GM18867 (cell line): ENCODE data around the gene OR7C1.
"Not testable (repeated sequence)": the region's sequence is repeated elsewhere in the genome, so short reads cannot be mapped to it uniquely, and the experiment has no call there.

Experiments used
- ATAC-seq: cut with Tn5 transposase; IDR thresholded peaks from one replicate; pipeline ENCODE4 v1.9.1; 2021; ENCODE audit warnings: mild to moderate bottlenecking, moderate library complexity; ENCODE audit not compliant: unreplicated experiment

The OR7C1 gene

DNA sequence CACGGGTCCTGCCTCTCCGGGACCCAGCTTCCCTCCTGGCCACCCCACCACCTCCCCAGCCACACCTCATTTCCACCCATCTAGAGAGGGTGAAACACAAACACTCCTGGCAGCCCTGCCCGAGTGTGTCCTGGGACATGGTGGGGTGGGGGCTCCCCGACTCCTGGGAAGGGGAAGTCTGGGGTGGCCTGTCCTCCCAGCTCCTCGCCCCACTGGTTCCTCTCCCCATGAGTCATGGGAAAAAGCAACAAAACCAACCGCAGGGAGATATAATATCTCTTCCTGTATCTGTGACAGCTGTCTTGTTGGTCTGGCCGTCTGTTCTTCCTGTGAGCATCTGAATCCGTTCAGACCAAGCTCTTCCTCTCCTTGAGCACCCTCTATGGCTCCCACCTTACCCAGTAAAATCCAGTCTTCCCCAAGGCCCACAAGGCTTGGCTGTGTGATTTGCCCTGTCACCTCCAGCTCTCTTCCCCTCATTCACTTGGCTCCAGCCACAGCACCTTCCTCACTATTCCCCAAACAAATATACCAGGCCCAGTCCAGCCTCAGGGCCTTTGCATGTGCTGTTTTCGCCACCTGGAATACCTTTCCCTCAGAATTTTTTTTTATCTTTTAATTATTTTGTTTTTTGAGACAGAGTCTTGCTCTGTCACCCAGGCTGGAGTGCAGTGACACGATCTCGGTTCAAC lies 49.7 kb downstream of the OR7C1 start:
- ATAC-seq: not testable (repeated sequence)

GRCh38 chr19:14784730-14785101 lies 50.3 kb downstream of the OR7C1 start:
- not testable (repeated sequence) for ATAC-seq

GRCh38 chr19:14783410-14783998 lies 51.5 kb downstream of the OR7C1 start:
- not testable (repeated sequence) for ATAC-seq

DNA sequence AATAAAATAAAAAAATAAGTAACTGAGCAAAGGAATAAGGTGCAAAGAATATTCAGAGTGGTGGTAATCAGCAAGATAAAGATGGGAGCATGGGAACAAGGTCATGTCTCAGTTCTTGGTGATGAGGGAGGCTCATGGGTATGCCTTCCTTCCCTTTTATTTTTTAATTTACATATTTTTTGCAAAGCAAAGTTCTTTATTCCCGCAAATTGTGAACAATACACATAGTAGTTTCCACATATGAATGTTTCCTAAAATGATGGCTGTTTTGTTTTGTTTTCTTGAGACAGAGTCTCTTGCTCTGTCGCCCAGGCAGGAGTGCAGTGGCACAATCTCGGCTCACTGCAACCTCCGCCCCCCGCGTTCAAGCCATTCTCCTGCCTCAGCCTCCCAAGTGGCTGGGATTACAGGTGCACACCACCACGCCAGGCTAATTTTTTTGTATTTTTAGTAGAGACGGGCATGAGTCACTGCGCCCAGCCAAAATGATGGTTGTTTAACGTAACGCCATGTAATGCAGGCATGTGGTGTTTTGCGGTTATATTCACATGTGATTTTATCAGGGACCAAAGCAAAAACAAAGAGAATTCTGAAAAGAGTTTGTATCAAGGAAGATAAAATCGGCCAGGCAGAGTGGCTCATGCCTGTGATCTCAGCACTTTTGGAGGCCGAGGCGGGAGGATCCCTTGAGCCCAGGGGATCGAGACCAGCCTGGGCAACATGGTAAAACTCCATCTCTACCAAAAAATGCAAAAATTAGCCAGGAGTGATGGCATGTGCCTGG lies 52.2 kb downstream of the OR7C1 start:
- ATAC-seq: no peak

DNA sequence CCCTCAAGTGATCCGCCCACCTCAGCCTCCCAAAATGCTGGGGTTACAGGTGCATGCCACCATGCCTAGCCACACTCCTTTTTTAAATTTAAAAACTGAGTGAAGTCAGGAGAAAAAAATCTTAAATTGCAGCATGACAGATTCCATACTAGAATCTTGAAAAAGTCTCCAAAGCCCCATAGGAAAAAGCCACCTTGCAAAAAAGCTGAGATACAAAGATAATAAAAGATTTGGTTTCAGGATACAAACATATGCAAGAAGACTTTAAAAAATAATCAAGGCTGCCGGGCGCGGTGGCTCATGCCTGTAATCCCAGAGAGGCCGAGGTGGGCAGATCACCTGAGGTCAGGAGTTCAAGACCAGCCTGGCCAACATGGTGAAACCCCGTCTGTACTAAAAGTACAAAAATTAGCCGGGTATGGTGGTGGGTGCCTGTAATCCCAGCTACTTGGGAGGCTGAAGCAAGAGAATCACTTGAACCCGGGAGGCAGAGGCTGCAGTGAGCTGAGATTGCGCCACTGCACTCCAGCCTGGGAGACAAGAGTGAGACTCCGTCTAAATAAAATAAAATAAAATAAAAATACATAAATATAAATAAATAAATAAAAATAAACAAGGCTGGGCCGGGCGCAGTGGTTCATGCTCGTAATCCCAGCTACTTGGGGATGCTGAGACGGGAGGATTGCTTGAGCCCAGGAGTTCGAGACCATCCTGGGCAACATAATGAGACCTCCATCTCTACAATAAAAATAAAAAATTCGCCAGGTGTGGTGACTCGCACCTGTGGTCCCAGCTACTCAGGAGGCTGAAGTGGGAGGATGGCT lies 53.1 kb downstream of the OR7C1 start:
- ATAC-seq: not testable (repeated sequence)

- ATAC-seq: not testable (repeated sequence)
Observed at GRCh38 chr19:14780622-14781225, 54.3 kb downstream of the OR7C1 start.

- ATAC-seq: no peak
Observed at GRCh38 chr19:14779151-14779550, 55.8 kb downstream of the OR7C1 start.

- not testable (repeated sequence) for ATAC-seq
Observed at GRCh38 chr19:14778110-14778845, 56.7 kb downstream of the OR7C1 start, which contains the start of gene ADGRE2. ADGRE2 (minus strand) TSS chr19:14778560; CDS start chr19:14776756, 1,804 bp downstream.

DNA sequence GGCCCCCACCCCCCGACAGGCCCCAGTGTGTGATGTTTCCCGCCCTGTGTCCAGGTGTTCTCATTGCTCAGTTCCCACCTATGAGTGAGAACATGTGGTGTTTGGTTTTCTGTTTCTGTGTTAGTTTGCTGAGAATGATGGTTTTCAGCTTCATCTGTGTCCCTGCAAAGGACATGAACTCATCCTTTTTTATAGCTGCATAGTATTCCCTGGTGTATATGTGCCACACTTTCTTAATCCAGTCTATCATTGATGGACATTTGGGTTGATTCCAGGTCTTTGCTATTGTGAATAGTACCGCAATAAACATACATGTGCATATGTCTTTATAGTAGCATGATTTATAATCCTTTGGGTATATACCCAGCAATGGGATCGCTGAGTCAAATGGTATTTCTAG lies 57.3 kb downstream of the OR7C1 start:
- not testable (repeated sequence) for ATAC-seq

DNA sequence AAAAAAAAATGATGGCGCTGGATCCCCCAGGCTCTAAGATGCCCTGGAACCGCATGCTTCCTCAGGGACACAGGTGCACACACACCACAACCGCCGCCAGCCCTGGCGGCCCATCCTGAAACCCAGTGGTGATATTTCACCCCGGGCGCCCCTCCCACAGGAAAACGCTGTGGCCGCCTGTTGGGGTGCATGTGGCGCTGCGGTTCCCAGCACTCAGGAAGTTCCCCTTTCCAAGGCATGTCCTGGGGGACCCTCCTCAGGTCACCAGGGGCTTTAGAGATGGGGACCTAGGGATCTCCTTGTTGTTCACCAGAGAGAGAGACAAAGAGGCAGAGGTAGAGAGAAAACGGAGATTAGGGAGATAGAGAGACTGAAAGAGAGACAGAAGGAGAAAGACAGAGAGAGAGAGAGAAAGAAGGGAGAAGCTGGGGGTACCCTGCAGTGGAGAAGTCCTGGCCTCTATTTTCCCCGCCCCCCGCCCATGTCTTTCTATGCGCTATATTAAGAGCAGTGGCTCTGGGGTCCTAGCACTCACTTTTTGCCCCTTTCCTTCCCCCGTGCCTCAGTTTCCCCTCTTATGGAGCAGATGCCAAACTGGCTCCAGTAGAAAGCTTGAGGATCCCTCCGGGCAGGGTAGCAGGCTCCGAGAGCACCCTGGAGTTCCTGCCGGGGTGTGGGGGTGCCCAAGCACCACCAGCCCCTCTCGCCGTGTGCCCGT lies 59.0 kb downstream of the OR7C1 start:
- no peak for ATAC-seq

DNA sequence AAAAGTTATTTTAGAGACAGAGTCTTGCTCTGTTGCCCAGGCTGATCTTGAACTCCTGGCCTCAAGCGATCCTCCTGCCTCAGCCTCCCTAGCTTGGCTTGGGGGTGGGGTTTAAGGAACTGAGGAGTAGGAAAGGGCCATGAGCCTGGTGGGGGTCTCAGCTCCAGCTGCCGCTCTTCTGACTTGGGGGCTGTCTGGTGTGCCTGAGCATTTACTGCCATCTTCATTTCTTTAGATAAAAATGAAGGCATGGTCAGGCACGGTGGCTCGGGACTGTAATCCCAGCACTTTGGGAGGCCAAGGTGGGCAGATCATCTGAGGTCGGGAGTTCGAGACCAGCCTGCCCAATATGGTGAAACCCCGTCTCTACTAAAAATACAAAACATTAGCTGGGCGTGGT lies 59.7 kb downstream of the OR7C1 start:
- not testable (repeated sequence) for ATAC-seq

GRCh38 chr19:14774373-14774772 lies 60.6 kb downstream of the OR7C1 start:
- ATAC-seq: no peak

DNA sequence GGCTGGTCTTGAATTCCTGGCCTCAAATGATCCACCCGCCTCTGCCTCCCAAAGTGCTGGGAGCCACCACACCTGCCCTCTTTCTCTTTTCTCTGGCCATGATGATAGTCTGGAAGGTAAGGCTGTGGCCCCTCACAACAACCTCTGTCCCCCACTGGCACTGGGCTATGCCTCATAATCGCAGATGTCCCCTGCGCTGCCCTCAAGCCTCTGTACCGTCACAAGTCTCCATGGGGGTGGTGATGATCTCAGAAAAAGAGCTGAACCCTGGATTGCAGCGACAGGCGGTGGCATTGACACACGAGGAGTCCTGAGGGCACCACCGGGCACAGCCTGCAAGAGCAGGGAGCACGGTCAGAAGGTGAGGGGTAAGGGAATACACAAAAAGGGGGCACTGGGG lies 61.3 kb downstream of the OR7C1 start:
- ATAC-seq: not testable (repeated sequence)

DNA sequence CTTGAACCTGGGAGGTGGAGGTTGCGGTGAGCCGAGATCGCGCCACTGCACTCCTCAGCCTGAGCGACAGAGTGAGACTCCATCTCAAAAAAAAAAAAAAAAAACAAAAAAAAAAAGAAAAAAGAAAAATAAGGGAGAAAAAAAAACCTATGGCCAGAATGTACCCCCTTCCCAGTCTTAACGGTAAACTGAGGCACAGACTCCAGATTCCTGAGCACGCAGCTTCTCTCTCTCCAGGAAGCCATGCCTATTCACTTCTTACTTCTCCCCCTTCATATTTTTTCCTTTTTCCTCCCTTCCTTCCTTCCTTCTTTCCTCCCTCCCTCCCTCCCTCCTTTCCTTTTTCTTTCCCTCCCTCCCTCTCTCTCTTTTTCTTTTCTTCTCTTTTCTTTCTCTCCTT lies 62.0 kb downstream of the OR7C1 start:
- no peak for ATAC-seq

GRCh38 chr19:14772467-14772866 lies 62.5 kb downstream of the OR7C1 start:
- ATAC-seq: no peak

- no peak for ATAC-seq
Observed at GRCh38 chr19:14770944-14771839, 63.8 kb downstream of the OR7C1 start.

DNA sequence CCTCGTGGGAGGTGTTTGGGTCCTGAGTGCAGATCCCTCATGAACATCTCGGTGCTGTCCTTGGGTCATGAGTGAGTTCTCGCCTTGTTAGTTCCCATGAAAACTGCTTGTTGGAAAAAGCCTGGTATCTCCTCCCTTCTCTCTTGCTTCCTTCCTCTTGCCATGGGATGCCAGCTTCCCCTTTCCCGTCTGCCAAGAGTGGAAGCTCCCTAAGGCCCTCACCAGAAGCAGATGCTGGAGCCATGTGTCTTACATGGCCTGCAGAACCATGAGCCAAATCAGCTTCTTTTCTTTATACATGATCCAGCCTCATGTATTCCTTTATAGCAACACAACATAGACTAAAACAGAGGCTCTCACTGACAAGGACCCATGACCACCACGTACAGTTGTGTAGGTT lies 64.8 kb downstream of the OR7C1 start:
- no peak for ATAC-seq

- ATAC-seq: no peak
Observed at GRCh38 chr19:14769201-14769600, 65.8 kb downstream of the OR7C1 start.
